ENCODE data around the gene PTGDS.
A peak's percentile ranks its signal among the peaks of the same experiment; 100 is the strongest.

The PTGDS gene

GRCh38 chr9:136960212-136960937, 16.9 kb upstream of the PTGDS start:
- Mint-ChIP-seq H3K27me3 (ENCODE audit: low read depth) (no peaks in the 10 kb centered on the region), H3K4me1 (peaks cover 5% of the 10 kb centered on the region), H3K27ac (peak overlapping the region in 1 of 3 experiments; percentile 55), H3K36me3 (ENCODE audit: low read depth) (no peaks in the 10 kb centered on the region), H3K9me3 (no peaks in the 10 kb centered on the region), H3K4me3 (no peak overlapping the region)
- TF ChIP-seq, protein P1, sequence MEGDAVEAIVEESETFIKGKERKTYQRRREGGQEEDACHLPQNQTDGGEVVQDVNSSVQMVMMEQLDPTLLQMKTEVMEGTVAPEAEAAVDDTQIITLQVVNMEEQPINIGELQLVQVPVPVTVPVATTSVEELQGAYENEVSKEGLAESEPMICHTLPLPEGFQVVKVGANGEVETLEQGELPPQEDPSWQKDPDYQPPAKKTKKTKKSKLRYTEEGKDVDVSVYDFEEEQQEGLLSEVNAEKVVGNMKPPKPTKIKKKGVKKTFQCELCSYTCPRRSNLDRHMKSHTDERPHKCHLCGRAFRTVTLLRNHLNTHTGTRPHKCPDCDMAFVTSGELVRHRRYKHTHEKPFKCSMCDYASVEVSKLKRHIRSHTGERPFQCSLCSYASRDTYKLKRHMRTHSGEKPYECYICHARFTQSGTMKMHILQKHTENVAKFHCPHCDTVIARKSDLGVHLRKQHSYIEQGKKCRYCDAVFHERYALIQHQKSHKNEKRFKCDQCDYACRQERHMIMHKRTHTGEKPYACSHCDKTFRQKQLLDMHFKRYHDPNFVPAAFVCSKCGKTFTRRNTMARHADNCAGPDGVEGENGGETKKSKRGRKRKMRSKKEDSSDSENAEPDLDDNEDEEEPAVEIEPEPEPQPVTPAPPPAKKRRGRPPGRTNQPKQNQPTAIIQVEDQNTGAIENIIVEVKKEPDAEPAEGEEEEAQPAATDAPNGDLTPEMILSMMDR (IDR thresholded peaks at IDR 0.05; ENCODE audit: unreplicated experiment in 3 of 3), result no peak

DNA sequence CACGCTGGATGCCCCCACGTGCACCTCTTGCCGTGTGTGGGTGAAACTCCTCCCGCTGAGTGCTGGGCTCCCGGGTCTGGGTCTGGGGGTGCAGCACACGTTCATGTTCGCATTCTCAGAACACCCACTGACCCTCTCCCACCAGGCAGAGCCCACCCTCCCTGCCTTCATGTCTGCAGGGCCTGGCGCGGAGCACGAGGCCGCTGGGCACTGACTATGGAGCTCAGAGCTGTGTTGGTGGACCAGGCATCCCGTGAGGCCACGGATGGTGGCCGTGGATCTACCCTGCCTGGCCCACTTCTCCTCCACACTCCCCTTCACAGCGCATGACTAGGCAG, 16.4 kb upstream of the PTGDS start:
- no peak overlapping the region for H3K4me3 Mint-ChIP-seq
- TF ChIP-seq, protein P1 (IDR thresholded peaks at IDR 0.05; ENCODE audit: unreplicated experiment in 3 of 3), result no peak
- H3K4me1 Mint-ChIP-seq, result peaks cover 8% of the 10 kb centered on the region
- no peaks in the 10 kb centered on the region for H3K9me3 Mint-ChIP-seq
- H3K27ac Mint-ChIP-seq, result no peak overlapping the region
- H3K27me3 Mint-ChIP-seq (ENCODE audit: low read depth), result peaks cover 4% of the 10 kb centered on the region
- H3K36me3 Mint-ChIP-seq (ENCODE audit: low read depth), result no peaks in the 10 kb centered on the region

GRCh38 chr9:136961279-136962065, 15.8 kb upstream of the PTGDS start:
- no peak overlapping the region for H3K4me3 Mint-ChIP-seq
- H3K27me3 Mint-ChIP-seq (ENCODE audit: low read depth), result peaks cover 6% of the 10 kb centered on the region
- H3K9me3 Mint-ChIP-seq, result no peaks in the 10 kb centered on the region
- peaks cover 10% of the 10 kb centered on the region for H3K4me1 Mint-ChIP-seq
- TF ChIP-seq, protein P1 (IDR thresholded peaks at IDR 0.05; ENCODE audit: unreplicated experiment in 3 of 3), result no peak
- H3K36me3 Mint-ChIP-seq (ENCODE audit: low read depth), result no peaks in the 10 kb centered on the region
- H3K27ac Mint-ChIP-seq, result no peak overlapping the region

- TF ChIP-seq, protein P1 (IDR thresholded peaks at IDR 0.05; ENCODE audit: unreplicated experiment in 3 of 3), result no peak
- no peaks in the 10 kb centered on the region for H3K9me3 Mint-ChIP-seq
- no peak overlapping the region for H3K27ac Mint-ChIP-seq
- no peak overlapping the region for H3K4me3 Mint-ChIP-seq
- H3K36me3 Mint-ChIP-seq (ENCODE audit: low read depth), result no peaks in the 10 kb centered on the region
- peaks cover 6% of the 10 kb centered on the region for H3K27me3 Mint-ChIP-seq (ENCODE audit: low read depth)
- H3K4me1 Mint-ChIP-seq, result peaks cover 10% of the 10 kb centered on the region
Measured at GRCh38 chr9:136962163-136962562, 15.1 kb upstream of the PTGDS start.

- TF ChIP-seq, protein P1 (IDR thresholded peaks at IDR 0.05; ENCODE audit: unreplicated experiment in 3 of 3), result no peak
- Mint-ChIP-seq H3K36me3 (ENCODE audit: low read depth) (no peaks in the 10 kb centered on the region), H3K27ac (peak overlapping the region in 1 of 3 experiments; percentile 73), H3K9me3 (no peaks in the 10 kb centered on the region), H3K4me1 (peaks cover 10% of the 10 kb centered on the region), H3K4me3 (no peak overlapping the region), H3K27me3 (ENCODE audit: low read depth) (peaks cover 6% of the 10 kb centered on the region)
Measured at GRCh38 chr9:136962701-136963248, 14.5 kb upstream of the PTGDS start.
